Neural cell (in vitro differentiated cells): ENCODE results near the gene GATA6. TPM values are rescaled to one million over a fixed set of nuclear protein-coding genes. Genes with fewer than 3 reads are reported as not detected.
"Not testable (repeated sequence)": the region's sequence is repeated elsewhere in the genome, so short reads cannot be mapped to it uniquely, and the experiment has no call there.

Experiments used
- H2AFZ ChIP-seq: fragments of 200-600, 300-800 bp; sonication (generic), shearing (Covaris generic); 2 replicates; pipeline ENCODE4 v1.6.0; 2014; ENCODE audit warnings: low read depth, mild to moderate bottlenecking, antibody characterized with exemption, low read length, moderate library complexity
- H3F3A ChIP-seq: fragments of 200-600 bp; shearing (Covaris generic); 2 replicates; pipeline ENCODE4 v1.6.1; 2016; ENCODE audit warnings: mild to moderate bottlenecking, moderate library complexity, mixed read lengths, antibody characterized with exemption, low read length; ENCODE audit not compliant: insufficient read depth, poor library complexity, severe bottlenecking
- H3K27ac ChIP-seq: fragments of 200-600, 300-800 bp; sonication (generic), shearing (Covaris generic); 2 replicates; pipeline ENCODE4 v1.5.1; 2014; ENCODE audit warnings: mild to moderate bottlenecking, low read length, moderate library complexity
- H3K27me3 ChIP-seq: fragments of 300-800, 200-600 bp; sonication (generic), shearing (Covaris generic); 2 replicates; pipeline ENCODE4 v1.6.0; 2014; ENCODE audit warnings: mild to moderate bottlenecking, low read depth, low read length, moderate library complexity; ENCODE audit not compliant: insufficient read depth
- H3K36me3 ChIP-seq: fragments of 300-800, 200-600 bp; sonication (generic), shearing (Covaris generic); 2 replicates; pipeline ENCODE4 v1.5.1; 2014; ENCODE audit warnings: mild to moderate bottlenecking, antibody characterized with exemption, low read length, moderate library complexity; ENCODE audit not compliant: insufficient read depth
- H3K4me2 ChIP-seq: fragments of 300-800, 200-600 bp; sonication (generic), shearing (Covaris generic); 2 replicates; pipeline ENCODE4 v1.6.0; 2014; ENCODE audit warnings: mild to moderate bottlenecking, low read length
- H3K4me3 ChIP-seq: fragments of 300-800, 200-600 bp; sonication (generic), shearing (Covaris generic); 2 replicates; pipeline ENCODE4 v1.5.1; 2014; ENCODE audit warnings: mild to moderate bottlenecking, low read length, moderate library complexity
- H3K79me2 ChIP-seq: fragments of 200-600 bp; shearing (Covaris generic); replicated peaks from 2 replicates; pipeline ENCODE4 v1.6.0; 2014; ENCODE audit warnings: mild to moderate bottlenecking, low read length, moderate library complexity; ENCODE audit not compliant: insufficient read depth
- H3K9ac ChIP-seq: fragments of 300-800, 200-600 bp; sonication (generic), shearing (Covaris generic); 2 replicates; pipeline ENCODE4 v1.6.1; 2016; ENCODE audit warnings: mild to moderate bottlenecking, low read length, mixed read lengths
- H3K9me2 ChIP-seq: fragments of 200-600 bp; shearing (Covaris generic); 2 replicates; pipeline ENCODE4 v1.6.1; 2016; ENCODE audit warnings: mild to moderate bottlenecking, low read length, mixed read lengths; ENCODE audit not compliant: insufficient read depth
- H3K9me3 ChIP-seq: fragments of 200-600, 300-800 bp; sonication (generic), shearing (Covaris generic); 2 replicates; pipeline ENCODE4 v1.6.1; 2016; ENCODE audit warnings: mild to moderate bottlenecking, mixed run types, low read length, moderate library complexity, mixed read lengths
- H4K20me1 ChIP-seq: fragments of 200-600 bp; shearing (Covaris generic); 2 replicates; pipeline ENCODE4 v1.6.1; 2016; ENCODE audit warnings: mild to moderate bottlenecking, mixed run types; ENCODE audit not compliant: insufficient read depth
- CTCF ChIP-seq: fragments of 450-650 bp; IDR thresholded peaks from 2 replicates; pipeline ENCODE4 v1.5.1; 2014; ENCODE audit warnings: antibody characterized with exemption, mild to moderate bottlenecking, moderate library complexity; ENCODE audit not compliant: poor library complexity, severe bottlenecking
- EP300 ChIP-seq: fragments of 450-650 bp; conservative IDR thresholded peaks from 2 replicates; pipeline ENCODE4 v1.6.1; 2014; ENCODE audit warnings: antibody characterized with exemption, mild to moderate bottlenecking, moderate library complexity; ENCODE audit not compliant: poor library complexity, severe bottlenecking
- EZH2 ChIP-seq: fragments of 200-600, 300-800 bp; shearing (Covaris generic), sonication (generic); IDR thresholded peaks from 2 replicates; pipeline ENCODE4 v1.6.1; 2014; ENCODE audit warnings: antibody characterized with exemption, low read length, borderline replicate concordance, mild to moderate bottlenecking; ENCODE audit not compliant: insufficient read depth, poor library complexity, severe bottlenecking
- MXI1 ChIP-seq: fragments of 450-650 bp; conservative IDR thresholded peaks from 2 replicates; pipeline ENCODE4 v1.6.1; 2014; ENCODE audit warnings: antibody characterized with exemption, mild to moderate bottlenecking; ENCODE audit not compliant: poor library complexity, severe bottlenecking
- POLR2AphosphoS5 ChIP-seq: IDR thresholded peaks from 2 replicates; pipeline ENCODE4 v1.6.1; 2012
- RAD21 ChIP-seq: fragments of 450-650 bp; conservative IDR thresholded peaks from 2 replicates; pipeline ENCODE4 v1.6.1; 2014; ENCODE audit warnings: antibody characterized with exemption, mild to moderate bottlenecking, moderate library complexity
- REST ChIP-seq: IDR thresholded peaks from 2 replicates; pipeline ENCODE4 v1.6.1; 2012; ENCODE audit warnings: borderline replicate concordance
- SMC3 ChIP-seq: fragments of 450-650 bp; conservative IDR thresholded peaks from 2 replicates; pipeline ENCODE4 v1.6.1; 2014; ENCODE audit warnings: antibody characterized with exemption, mild to moderate bottlenecking, moderate library complexity; ENCODE audit not compliant: poor library complexity
- TAF1 ChIP-seq: IDR thresholded peaks from 2 replicates; pipeline ENCODE4 v1.6.1; 2012; ENCODE audit warnings: low read depth
- polyA plus RNA-seq: library from polyadenylated mRNA; depleted of rRNA; stranded (reverse); fragments of >200 nt; gene quantifications from 2 replicates; pipeline ENCODE4 v1.2.3, GENCODE V29; 2014

GATA6 gene
- polyA plus RNA-seq, 1 donor from 2014 or later, result not detected

GRCh38 chr18:22219568-22220355 is 50.4 kb downstream of the GATA6 start:
- Histone ChIP-seq H3K9me3 (no peaks in the 10 kb centered on the region), H3K27me3 (no peaks in the 10 kb centered on the region), H3F3A (no peaks in the 10 kb centered on the region), H3K4me2 (no peak overlapping the region), H3K27ac (no peak overlapping the region), H3K9ac (no peak overlapping the region), H2AFZ (no peak overlapping the region), H4K20me1 (no peaks in the 10 kb centered on the region), H3K36me3 (no peaks in the 10 kb centered on the region), H3K4me3 (no peak overlapping the region), H3K9me2 (no peaks in the 10 kb centered on the region), H3K79me2 (no peaks in the 10 kb centered on the region)
- no peak for TF ChIP-seq RAD21
- no peak for TF ChIP-seq POLR2AphosphoS5
- no peak for TF ChIP-seq REST
- TF ChIP-seq EP300, result no peak
- no peak for TF ChIP-seq CTCF
- no peak for TF ChIP-seq EZH2
- no peak for TF ChIP-seq MXI1
- TF ChIP-seq TAF1, result no peak
- no peak for TF ChIP-seq SMC3

GRCh38 chr18:22220585-22220984 is 51.2 kb downstream of the GATA6 start:
- H3K36me3 ChIP-seq, H3K27ac ChIP-seq, H3K9me3 ChIP-seq, H3K4me2 ChIP-seq, H3F3A ChIP-seq, H3K9me2 ChIP-seq, H3K9ac ChIP-seq, H3K4me3 ChIP-seq, H3K79me2 ChIP-seq, H3K27me3 ChIP-seq, H4K20me1 ChIP-seq, H2AFZ ChIP-seq: not testable (repeated sequence)
